Sciatic nerve (tissue), 2 donors: ENCODE data around the gene THSD7A. TPM values are rescaled to one million over a fixed set of nuclear protein-coding genes. Genes with fewer than 3 reads are reported as not detected.

Source experiments
- ATAC-seq: fragments of 200-7000 bp; cut with Tn5 transposase; one replicate; pipeline ENCODE4 v1.9.1; 2020; ENCODE audit warnings: mild to moderate bottlenecking, moderate library complexity
- DNase-seq: peaks from one replicate; pipeline ENCODE4 v3.0.0-alpha.2; 2020; ENCODE audit warnings: low spot score
- intact Hi-C: fragments of 100-400 bp; cut with DNase I; formaldehyde crosslinking; loops from one replicate; pipeline ENCODE4 v1.14.2; 2022
- total RNA-seq: library from RNA; stranded (reverse); fragmentation: NEBNext Ultra II Directional; extraction: Animal tissue kit (Norgen Biotek cat#: 25700); gene quantifications from one replicate; pipeline ENCODE4 v1.2.1, GENCODE V29; 2021
- donor health status: DM: no; HTN: no; CAD: no.
- donor health status: DM: no; HTN: no; CAD: no.

The THSD7A gene
- total RNA-seq, 1 donor from 2014 or later: 30.9 TPM

GRCh38 chr7:11667810-11668185, 164.2 kb downstream of the THSD7A start:
- DNase-seq: no peak
- no peak for ATAC-seq
- intact Hi-C loops: no loop called here

- ATAC-seq: no peak
- no peak for DNase-seq
- intact Hi-C loops: no loop called here
These were observed 164.8 kb downstream of the THSD7A start for GRCh38 chr7:11667071-11667809.

GRCh38 chr7:11665357-11665756, 166.6 kb downstream of the THSD7A start:
- ATAC-seq (no peak), DNase-seq (no peak)
- intact Hi-C loops: no loop called here

GRCh38 chr7:11655642-11656041, 176.4 kb downstream of the THSD7A start:
- intact Hi-C loops: no loop called here
- ATAC-seq: no peak
- DNase-seq: no peak

DNA sequence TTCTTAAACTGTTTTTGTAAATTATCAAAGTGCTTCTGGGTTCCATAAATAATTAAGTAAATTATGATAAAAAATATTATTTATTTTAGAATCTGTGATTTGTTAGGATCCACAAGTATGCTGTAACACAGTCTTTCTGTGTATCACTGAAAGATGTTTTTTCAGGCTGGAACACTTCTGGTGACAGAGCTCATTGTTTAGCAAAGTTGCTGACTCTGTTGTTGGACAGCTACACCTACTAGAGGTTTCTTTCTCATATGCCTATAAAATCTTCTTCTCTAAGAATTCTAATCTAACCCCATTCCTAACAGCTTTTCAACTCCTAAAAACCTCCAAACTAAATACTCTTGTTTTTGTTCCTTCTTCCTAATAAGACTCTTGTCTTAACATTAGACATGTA, 176.8 kb downstream of the THSD7A start:
- no peak for DNase-seq
- ATAC-seq: no peak
- intact Hi-C loops: no loop called here

- intact Hi-C loops: no loop called here
- DNase-seq: no peak
- ATAC-seq: no peak
These were observed 181.5 kb downstream of the THSD7A start for GRCh38 chr7:11650500-11650899.

GRCh38 chr7:11650030-11650429, 182.0 kb downstream of the THSD7A start:
- DNase-seq: no peak
- intact Hi-C loops: no loop called here
- no peak for ATAC-seq

- ATAC-seq (peak; percentile 51), DNase-seq (no peak)
- intact Hi-C loops: no loop called here
These were observed 183.0 kb downstream of the THSD7A start for GRCh38 chr7:11648980-11649379.

GRCh38 chr7:11648101-11648500, 183.9 kb downstream of the THSD7A start:
- ATAC-seq (no peak), DNase-seq (no peak)
- intact Hi-C loops: no loop called here

DNA sequence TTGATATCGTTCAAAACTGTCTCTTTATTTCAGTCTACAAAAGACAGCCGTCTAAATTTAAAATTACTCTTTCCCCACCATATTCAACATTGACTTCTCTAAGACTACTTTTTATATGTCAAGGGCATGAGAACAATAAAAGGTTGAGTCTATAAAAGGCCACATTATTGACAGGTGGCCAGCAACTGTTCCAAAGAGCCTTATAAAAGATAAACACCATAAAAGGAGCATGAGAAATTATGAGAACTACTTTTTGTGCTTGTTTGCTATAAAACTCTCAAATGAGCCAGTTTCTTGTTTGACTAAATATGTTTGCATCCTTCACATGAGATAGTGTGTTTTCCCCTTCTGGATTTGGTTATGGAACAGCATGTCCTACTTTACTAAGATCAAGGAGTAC, 189.2 kb downstream of the THSD7A start:
- ATAC-seq (no peak), DNase-seq (no peak)
- intact Hi-C loops: no loop called here

DNA sequence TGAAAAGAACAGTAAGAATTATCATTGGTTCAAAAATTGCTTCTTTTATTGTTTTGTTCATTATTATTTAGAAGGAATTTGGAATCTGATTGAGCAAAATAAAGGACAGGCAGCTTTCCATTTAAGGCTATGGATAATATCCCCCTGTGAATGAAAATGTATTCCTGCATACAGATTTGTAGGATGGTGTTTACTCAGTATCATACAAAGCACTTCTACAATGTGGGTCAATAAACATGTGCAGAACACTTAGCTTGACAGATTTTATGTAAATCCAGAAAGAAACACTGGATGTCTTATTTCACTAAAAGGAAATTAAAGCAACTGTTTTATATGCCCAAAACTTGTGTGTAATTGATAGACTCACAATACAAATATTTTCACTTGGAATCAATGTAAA, 189.7 kb downstream of the THSD7A start:
- intact Hi-C loops: no loop called here
- no peak for ATAC-seq
- no peak for DNase-seq

DNA sequence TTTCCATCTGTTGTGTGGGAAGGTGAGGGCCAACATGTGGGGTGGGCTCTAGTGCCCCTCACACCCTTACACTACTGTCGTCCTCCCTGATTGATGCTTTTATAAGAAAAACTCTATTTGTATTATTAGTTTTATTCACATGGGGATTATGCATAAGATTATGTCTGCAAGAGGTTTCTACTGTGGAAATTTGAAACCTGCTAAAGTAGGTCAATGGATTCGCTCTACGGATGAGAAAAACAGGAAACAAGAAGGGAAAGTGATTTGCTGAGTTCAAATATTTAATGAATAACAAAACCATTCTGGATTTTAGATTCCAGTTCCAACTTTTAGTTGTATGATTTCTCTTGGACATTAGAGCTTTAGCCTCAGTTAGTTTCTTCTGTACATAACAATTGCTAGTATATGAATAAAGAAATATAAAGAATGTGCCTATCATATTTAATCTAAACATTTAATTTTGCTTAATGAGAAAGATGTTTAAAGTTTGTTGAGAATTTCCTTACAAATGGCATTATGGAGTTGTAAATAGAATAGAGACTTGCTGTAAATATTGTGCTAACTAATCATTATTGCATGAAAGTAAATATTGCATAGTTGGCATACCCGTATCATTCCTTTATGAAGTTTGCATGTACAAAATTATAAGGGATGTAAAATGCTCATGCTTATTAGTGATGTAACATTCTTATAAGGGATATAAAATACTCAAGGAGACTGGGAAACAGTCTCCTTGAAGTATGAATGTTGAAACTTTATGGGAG, 193.8 kb downstream of the THSD7A start:
- intact Hi-C loops: no loop called here
- ATAC-seq (no peak), DNase-seq (no peak)

DNA sequence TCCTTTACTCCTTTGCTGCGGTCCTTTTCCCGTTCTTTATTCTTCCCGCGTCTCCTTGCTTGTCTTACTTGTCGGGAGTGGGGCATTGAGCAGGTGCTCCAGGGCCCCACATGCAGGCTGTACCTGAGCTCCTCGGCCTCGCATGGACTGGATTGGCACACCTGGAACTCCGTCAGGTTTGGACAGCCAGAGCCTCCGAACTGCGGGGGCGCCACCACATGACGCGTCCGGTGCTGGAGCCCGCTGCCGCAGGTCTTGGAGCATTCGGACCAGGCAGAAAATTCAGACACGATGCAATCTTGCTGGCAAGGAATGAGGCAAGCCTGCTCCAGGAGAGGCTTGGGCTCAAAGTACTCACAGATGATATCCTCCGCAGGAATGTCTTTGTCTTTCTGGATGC, 195.7 kb downstream of the THSD7A start:
- intact Hi-C loops: no loop called here
- no peak for ATAC-seq
- no peak for DNase-seq

- ATAC-seq (no peak), DNase-seq (no peak)
- intact Hi-C loops: no loop called here
These were observed 198.7 kb downstream of the THSD7A start for GRCh38 chr7:11633310-11633709.

DNA sequence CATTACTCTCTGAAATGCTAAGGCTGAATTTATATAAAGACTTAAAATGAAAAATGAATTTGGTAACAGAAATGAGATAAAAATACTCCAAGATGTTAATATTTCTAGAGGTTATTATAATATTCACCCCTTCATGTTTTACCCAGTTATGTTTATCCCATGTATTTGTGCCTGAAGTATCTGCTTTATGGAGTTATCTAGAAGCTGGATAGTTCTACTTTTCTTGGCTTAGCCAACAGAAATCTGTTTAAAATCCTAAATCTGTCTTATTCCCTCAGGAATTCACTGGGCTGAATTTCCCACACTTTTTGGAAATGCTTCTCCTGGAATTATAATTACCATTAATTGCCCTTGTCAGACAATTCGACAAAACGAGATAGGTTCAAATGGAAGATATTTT, 201.6 kb downstream of the THSD7A start:
- no peak for DNase-seq
- no peak for ATAC-seq
- intact Hi-C loops: no loop called here

DNA sequence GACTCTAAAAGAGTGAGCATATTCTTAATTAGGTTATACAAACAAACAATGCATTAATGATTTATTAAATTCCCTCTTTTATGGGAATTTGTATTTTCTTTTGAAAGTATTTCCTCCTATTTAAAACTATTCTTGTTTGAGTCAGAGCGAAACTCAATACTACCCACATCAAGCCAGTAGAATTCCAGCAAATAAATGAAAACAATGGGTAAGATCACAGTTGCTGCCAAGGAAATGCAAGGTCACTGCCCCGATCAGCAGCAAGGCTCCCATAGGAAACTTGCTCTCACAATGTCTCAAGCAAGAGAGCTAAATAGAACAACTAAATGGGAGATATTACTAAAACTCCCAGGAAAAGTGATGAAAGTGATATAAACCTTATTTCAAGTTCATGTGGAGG, 206.3 kb downstream of the THSD7A start:
- DNase-seq (no peak), ATAC-seq (peak; percentile 74)
- intact Hi-C loops: no loop called here

GRCh38 chr7:11623093-11623678, 208.8 kb downstream of the THSD7A start:
- intact Hi-C loops: no loop called here
- DNase-seq (no peak), ATAC-seq (no peak)

GRCh38 chr7:11620406-11621253, 211.4 kb downstream of the THSD7A start:
- intact Hi-C loops: no loop called here
- DNase-seq: no peak
- ATAC-seq: no peak

DNA sequence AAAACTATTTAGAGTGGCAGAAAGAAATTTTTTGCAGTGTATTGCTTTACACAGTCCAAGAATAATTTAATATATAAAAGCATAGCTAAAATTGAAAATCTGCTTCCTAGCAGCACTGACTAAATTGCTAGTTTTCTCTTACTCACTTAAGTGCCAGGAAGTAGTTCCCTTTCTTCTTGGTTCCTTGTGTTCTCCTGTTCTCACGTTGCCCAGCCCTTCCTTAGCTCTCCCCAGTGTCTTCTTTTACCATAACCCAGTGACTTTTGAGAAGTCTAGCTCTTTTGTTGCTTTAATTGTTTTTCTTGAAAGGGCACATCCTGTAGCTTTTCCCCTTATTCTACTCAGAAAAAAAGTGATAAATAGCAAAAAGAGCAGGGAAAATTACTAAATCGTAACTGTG, 215.5 kb downstream of the THSD7A start:
- no peak for ATAC-seq
- intact Hi-C loops: no loop called here

DNA sequence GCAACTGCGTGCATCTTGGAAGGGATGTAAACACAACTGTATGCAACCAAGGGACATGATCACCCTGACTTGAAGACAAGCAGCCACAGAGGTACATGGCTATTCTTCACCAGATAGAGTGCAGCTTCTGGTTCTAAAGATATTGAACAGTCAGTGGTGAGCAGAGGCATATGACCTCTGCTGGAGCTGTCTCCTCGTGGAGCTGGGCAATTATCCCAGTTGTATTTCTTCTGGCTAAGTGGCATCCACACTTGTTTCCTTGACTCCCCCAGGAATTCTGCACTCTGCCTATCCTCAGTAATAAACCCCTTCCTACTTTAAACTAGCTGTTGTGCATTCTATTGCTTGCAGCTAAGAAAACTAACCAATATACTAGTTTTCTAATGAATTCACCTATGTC, 216.8 kb downstream of the THSD7A start:
- DNase-seq: no peak
- intact Hi-C loops: no loop called here
- no peak for ATAC-seq

More for the DNA sequence above, 215.5 kb downstream of the THSD7A start:
- no peak for DNase-seq
